ENCODE data around the gene CRIP1. TPM values are rescaled to one million over a fixed set of nuclear protein-coding genes. Genes with fewer than 3 reads are reported as not detected.

The CRIP1 gene
- total and polyA plus RNA-seq, 2 experiments from 2014 or later, result 0.80 to 8.4 TPM

DNA sequence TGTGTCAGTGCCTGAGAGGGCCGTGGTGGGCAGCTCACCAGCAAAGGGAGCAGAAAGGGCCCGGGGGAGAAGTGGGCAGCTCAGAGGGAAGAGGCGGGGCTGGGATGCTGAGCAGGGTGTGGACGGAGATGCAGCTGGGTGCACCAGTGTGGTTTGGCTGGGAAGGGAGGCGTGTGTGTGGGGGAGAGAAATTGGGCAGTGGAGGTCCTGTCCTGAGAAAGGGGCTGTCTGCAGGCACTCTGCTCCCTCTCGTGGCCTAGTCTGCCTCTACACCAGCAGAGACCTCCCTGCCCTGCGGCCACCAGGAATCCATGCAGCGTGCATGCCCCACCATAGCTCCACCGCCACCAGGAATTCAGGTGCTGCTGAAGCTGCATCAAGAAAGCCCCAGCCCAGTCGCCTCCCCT, 46.1 kb downstream of the CRIP1 start:
- Histone ChIP-seq H3K9me2 (ENCODE audit: insufficient read depth) (no peaks in the 10 kb centered on the region), H3K4me3 (no peak overlapping the region), H3K27ac (ENCODE audit: low read depth) (no peak overlapping the region), H2AFZ (no peak overlapping the region), H4K20me1 (replicated peaks; ENCODE audit: insufficient read depth) (no peaks in the 10 kb centered on the region), H3K27me3 (ENCODE audit: insufficient read depth) (peaks cover 9% of the 10 kb centered on the region), H3K36me3 (ENCODE audit: insufficient read depth) (no peaks in the 10 kb centered on the region), H3F3A (replicated peaks; ENCODE audit: low read depth) (no peaks in the 10 kb centered on the region), H3K4me2 (no peak overlapping the region), H3K4me1 (ENCODE audit: insufficient read depth) (no peaks in the 10 kb centered on the region), H3K79me2 (replicated peaks; ENCODE audit: insufficient read depth) (no peaks in the 10 kb centered on the region)
- Mint-ChIP-seq H3K4me3 (no peak overlapping the region), H3K27me3 (ENCODE audit: insufficient read depth, low read depth, poor library complexity) (peaks cover 20% of the 10 kb centered on the region), H3K9me3 (peaks cover 36% of the 10 kb centered on the region), H3K4me1 (no peaks in the 10 kb centered on the region; the same call in 2 of the 3 replicates), H3K27ac (no peak overlapping the region), H3K36me3 (ENCODE audit: low read depth) (peaks cover 13% of the 10 kb centered on the region; the same call in 2 of the 3 replicates)
- DNase-seq (ENCODE audit: low spot score), result peak; percentile 8
- TF ChIP-seq JUNB (IDR thresholded peaks at IDR 0.05; ENCODE audit: unreplicated experiment) (no peak), STAT1 (IDR thresholded peaks at IDR 0.05; ENCODE audit: unreplicated experiment) (no peak)
- TF ChIP-seq, protein P1, sequence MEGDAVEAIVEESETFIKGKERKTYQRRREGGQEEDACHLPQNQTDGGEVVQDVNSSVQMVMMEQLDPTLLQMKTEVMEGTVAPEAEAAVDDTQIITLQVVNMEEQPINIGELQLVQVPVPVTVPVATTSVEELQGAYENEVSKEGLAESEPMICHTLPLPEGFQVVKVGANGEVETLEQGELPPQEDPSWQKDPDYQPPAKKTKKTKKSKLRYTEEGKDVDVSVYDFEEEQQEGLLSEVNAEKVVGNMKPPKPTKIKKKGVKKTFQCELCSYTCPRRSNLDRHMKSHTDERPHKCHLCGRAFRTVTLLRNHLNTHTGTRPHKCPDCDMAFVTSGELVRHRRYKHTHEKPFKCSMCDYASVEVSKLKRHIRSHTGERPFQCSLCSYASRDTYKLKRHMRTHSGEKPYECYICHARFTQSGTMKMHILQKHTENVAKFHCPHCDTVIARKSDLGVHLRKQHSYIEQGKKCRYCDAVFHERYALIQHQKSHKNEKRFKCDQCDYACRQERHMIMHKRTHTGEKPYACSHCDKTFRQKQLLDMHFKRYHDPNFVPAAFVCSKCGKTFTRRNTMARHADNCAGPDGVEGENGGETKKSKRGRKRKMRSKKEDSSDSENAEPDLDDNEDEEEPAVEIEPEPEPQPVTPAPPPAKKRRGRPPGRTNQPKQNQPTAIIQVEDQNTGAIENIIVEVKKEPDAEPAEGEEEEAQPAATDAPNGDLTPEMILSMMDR (conservative IDR thresholded peaks at IDR 0.05; ENCODE audit: low read depth in 2 of 2), result peak in 1 of 2 experiments; percentile 23; a peak in 1 of 4 replicates
- ATAC-seq, result peak; percentile 10; the same call in 1 of the 3 replicates

DNA sequence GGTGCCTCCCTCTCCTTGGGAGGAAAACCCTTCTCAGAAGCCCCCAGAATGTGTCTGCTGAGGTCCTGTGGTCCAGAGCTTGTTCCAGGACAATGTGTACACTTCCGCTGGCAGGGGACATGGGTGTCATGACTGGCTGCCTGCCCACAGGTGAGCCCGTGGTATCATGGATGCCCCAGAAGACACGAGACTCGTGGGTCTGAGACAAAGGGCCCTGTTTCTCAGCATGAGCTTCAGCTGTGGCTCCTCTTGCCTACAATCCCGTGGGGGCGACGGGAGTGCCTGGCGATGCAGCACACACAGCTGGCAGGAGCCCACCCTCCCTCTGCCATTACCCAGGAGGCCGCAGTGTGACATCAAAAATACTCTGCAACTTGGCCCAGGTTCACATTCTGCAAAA, 46.7 kb downstream of the CRIP1 start:
- Mint-ChIP-seq H3K4me3 (no peak overlapping the region), H3K4me1 (no peaks in the 10 kb centered on the region; the same call in 2 of the 3 replicates), H3K36me3 (ENCODE audit: low read depth) (peaks cover 13% of the 10 kb centered on the region; the same call in 2 of the 3 replicates), H3K27ac (no peak overlapping the region), H3K9me3 (peaks cover 40% of the 10 kb centered on the region), H3K27me3 (ENCODE audit: insufficient read depth, low read depth, poor library complexity) (peaks cover 19% of the 10 kb centered on the region)
- Histone ChIP-seq H3K9me2 (ENCODE audit: insufficient read depth) (no peaks in the 10 kb centered on the region), H3K4me2 (no peak overlapping the region), H3K4me3 (no peak overlapping the region), H3K4me1 (ENCODE audit: insufficient read depth) (no peaks in the 10 kb centered on the region), H2AFZ (no peak overlapping the region), H3K79me2 (replicated peaks; ENCODE audit: insufficient read depth) (no peaks in the 10 kb centered on the region), H4K20me1 (replicated peaks; ENCODE audit: insufficient read depth) (no peaks in the 10 kb centered on the region), H3K36me3 (ENCODE audit: insufficient read depth) (no peaks in the 10 kb centered on the region), H3K27ac (ENCODE audit: low read depth) (no peak overlapping the region), H3F3A (replicated peaks; ENCODE audit: low read depth) (no peaks in the 10 kb centered on the region), H3K27me3 (ENCODE audit: insufficient read depth) (0 out of 2 replicates have a peak, but pooled peaks cover 4% of the 10 kb centered on the region)
- no peak for DNase-seq (ENCODE audit: low spot score)
- ATAC-seq, result no peak
- TF ChIP-seq ZNF331 (CRISPR knock-in tag; IDR thresholded peaks at IDR 0.05; ENCODE audit: low read depth) (no peak), ZNF114 (CRISPR knock-in tag; IDR thresholded peaks at IDR 0.05) (no peak), STAT1 (IDR thresholded peaks at IDR 0.05; ENCODE audit: unreplicated experiment) (no peak), EZH2phosphoT487 (IDR thresholded peaks at IDR 0.05; ENCODE audit: unreplicated experiment) (no peak), POLR2AphosphoS5 (IDR thresholded peaks at IDR 0.05; ENCODE audit: low read depth) (no peak), NANOG (IDR thresholded peaks at IDR 0.05; ENCODE audit: borderline replicate concordance) (no peak)
- TF ChIP-seq, protein P2, sequence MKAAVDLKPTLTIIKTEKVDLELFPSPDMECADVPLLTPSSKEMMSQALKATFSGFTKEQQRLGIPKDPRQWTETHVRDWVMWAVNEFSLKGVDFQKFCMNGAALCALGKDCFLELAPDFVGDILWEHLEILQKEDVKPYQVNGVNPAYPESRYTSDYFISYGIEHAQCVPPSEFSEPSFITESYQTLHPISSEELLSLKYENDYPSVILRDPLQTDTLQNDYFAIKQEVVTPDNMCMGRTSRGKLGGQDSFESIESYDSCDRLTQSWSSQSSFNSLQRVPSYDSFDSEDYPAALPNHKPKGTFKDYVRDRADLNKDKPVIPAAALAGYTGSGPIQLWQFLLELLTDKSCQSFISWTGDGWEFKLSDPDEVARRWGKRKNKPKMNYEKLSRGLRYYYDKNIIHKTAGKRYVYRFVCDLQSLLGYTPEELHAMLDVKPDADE (IDR thresholded peaks at IDR 0.05), result no peak
- TF ChIP-seq, protein P3, sequence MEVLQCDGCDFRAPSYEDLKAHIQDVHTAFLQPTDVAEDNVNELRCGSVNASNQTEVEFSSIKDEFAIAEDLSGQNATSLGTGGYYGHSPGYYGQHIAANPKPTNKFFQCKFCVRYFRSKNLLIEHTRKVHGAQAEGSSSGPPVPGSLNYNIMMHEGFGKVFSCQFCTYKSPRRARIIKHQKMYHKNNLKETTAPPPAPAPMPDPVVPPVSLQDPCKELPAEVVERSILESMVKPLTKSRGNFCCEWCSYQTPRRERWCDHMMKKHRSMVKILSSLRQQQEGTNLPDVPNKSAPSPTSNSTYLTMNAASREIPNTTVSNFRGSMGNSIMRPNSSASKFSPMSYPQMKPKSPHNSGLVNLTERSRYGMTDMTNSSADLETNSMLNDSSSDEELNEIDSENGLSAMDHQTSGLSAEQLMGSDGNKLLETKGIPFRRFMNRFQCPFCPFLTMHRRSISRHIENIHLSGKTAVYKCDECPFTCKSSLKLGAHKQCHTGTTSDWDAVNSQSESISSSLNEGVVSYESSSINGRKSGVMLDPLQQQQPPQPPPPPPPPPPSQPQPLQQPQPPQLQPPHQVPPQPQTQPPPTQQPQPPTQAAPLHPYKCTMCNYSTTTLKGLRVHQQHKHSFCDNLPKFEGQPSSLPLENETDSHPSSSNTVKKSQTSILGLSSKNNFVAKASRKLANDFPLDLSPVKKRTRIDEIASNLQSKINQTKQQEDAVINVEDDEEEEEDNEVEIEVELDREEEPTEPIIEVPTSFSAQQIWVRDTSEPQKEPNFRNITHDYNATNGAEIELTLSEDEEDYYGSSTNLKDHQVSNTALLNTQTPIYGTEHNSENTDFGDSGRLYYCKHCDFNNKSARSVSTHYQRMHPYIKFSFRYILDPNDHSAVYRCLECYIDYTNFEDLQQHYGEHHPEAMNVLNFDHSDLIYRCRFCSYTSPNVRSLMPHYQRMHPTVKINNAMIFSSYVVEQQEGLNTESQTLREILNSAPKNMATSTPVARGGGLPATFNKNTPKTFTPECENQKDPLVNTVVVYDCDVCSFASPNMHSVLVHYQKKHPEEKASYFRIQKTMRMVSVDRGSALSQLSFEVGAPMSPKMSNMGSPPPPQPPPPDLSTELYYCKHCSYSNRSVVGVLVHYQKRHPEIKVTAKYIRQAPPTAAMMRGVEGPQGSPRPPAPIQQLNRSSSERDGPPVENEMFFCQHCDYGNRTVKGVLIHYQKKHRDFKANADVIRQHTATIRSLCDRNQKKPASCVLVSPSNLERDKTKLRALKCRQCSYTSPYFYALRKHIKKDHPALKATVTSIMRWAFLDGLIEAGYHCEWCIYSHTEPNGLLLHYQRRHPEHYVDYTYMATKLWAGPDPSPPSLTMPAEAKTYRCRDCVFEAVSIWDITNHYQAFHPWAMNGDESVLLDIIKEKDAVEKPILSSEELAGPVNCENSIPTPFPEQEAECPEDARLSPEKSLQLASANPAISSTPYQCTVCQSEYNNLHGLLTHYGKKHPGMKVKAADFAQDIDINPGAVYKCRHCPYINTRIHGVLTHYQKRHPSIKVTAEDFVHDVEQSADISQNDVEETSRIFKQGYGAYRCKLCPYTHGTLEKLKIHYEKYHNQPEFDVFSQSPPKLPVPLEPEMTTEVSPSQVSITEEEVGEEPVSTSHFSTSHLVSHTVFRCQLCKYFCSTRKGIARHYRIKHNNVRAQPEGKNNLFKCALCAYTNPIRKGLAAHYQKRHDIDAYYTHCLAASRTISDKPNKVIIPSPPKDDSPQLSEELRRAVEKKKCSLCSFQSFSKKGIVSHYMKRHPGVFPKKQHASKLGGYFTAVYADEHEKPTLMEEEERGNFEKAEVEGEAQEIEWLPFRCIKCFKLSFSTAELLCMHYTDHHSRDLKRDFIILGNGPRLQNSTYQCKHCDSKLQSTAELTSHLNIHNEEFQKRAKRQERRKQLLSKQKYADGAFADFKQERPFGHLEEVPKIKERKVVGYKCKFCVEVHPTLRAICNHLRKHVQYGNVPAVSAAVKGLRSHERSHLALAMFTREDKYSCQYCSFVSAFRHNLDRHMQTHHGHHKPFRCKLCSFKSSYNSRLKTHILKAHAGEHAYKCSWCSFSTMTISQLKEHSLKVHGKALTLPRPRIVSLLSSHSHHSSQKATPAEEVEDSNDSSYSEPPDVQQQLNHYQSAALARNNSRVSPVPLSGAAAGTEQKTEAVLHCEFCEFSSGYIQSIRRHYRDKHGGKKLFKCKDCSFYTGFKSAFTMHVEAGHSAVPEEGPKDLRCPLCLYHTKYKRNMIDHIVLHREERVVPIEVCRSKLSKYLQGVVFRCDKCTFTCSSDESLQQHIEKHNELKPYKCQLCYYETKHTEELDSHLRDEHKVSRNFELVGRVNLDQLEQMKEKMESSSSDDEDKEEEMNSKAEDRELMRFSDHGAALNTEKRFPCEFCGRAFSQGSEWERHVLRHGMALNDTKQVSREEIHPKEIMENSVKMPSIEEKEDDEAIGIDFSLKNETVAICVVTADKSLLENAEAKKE (CRISPR knock-in tag; IDR thresholded peaks at IDR 0.05), result no peak

Data from GM23338 (cell line).